ENCODE measurements around the gene RYR2. TPM values are rescaled to one million over a fixed set of nuclear protein-coding genes. Genes with fewer than 3 reads are reported as not detected.
"Not testable (repeated sequence)": the region's sequence is repeated elsewhere in the genome, so short reads cannot be mapped to it uniquely, and the experiment has no call there.

The RYR2 gene
- total and polyA plus RNA-seq, 2 donors: 7.2 to 16.8 TPM

GRCh38 chr1:237261198-237261597, 219.2 kb downstream of the RYR2 start:
- no peaks in the 10 kb centered on the region for H3K4me1 ChIP-seq (ENCODE audit: insufficient read depth)
- 64% methylated on average over 4 of the region's 4 CpGs for WGBS
- H3K36me3 ChIP-seq (ENCODE audit: insufficient read depth): no peaks in the 10 kb centered on the region
- no peak overlapping the region for H3K4me3 ChIP-seq (ENCODE audit: low read depth, low read length)
- no peak for DNase-seq (ENCODE audit: extremely low spot score)
- no peak overlapping the region for H3K27ac ChIP-seq (ENCODE audit: low read depth)

- H3K4me1 ChIP-seq (ENCODE audit: insufficient read depth): no peaks in the 10 kb centered on the region
- H3K27ac ChIP-seq (ENCODE audit: low read depth): no peak overlapping the region
- DNase-seq (ENCODE audit: extremely low spot score): no peak
- H3K36me3 ChIP-seq (ENCODE audit: insufficient read depth): no peaks in the 10 kb centered on the region
- WGBS: 91% methylated on average over 2 of the region's 2 CpGs
- no peak overlapping the region for H3K4me3 ChIP-seq (ENCODE audit: low read depth, low read length)
Observed at GRCh38 chr1:237267743-237268142, 225.8 kb downstream of the RYR2 start.

GRCh38 chr1:237269938-237270337, 228.0 kb downstream of the RYR2 start:
- Histone ChIP-seq H3K4me3 (ENCODE audit: low read depth, low read length) (no peak overlapping the region), H3K4me1 (ENCODE audit: insufficient read depth) (no peaks in the 10 kb centered on the region), H3K36me3 (ENCODE audit: insufficient read depth) (no peaks in the 10 kb centered on the region), H3K27ac (ENCODE audit: low read depth) (no peak overlapping the region)
- whole genome bisulfite sequencing: 78% methylated on average over 4 of the region's 4 CpGs
- no peak for DNase-seq (ENCODE audit: extremely low spot score)

GRCh38 chr1:237270353-237270752, 228.4 kb downstream of the RYR2 start:
- H3K36me3 ChIP-seq (ENCODE audit: insufficient read depth): no peaks in the 10 kb centered on the region
- no peak for DNase-seq (ENCODE audit: extremely low spot score)
- 57% methylated on average over 3 of the region's 3 CpGs for WGBS

GRCh38 chr1:237277994-237278393, 236.0 kb downstream of the RYR2 start:
- DNase-seq (ENCODE audit: extremely low spot score); H3K4me1 ChIP-seq (ENCODE audit: insufficient read depth); H3K4me3 ChIP-seq (ENCODE audit: low read depth, low read length); H3K27ac ChIP-seq (ENCODE audit: low read depth); H3K36me3 ChIP-seq (ENCODE audit: insufficient read depth): not testable (repeated sequence)
- WGBS: 85% methylated on average over 3 of the region's 3 CpGs

More at GRCh38 chr1:237270353-237270752, 228.4 kb downstream of the RYR2 start:
- Histone ChIP-seq H3K4me3 (ENCODE audit: low read depth, low read length) (no peak overlapping the region), H3K4me1 (ENCODE audit: insufficient read depth) (no peaks in the 10 kb centered on the region), H3K27ac (ENCODE audit: low read depth) (no peak overlapping the region)

- no peak for DNase-seq (ENCODE audit: extremely low spot score)
- no peak overlapping the region for H3K4me3 ChIP-seq (ENCODE audit: low read depth, low read length)
- H3K27ac ChIP-seq (ENCODE audit: low read depth): no peak overlapping the region
- H3K4me1 ChIP-seq (ENCODE audit: insufficient read depth): no peaks in the 10 kb centered on the region
- 61% methylated on average over 1 of the region's 1 CpG for WGBS
- no peaks in the 10 kb centered on the region for H3K36me3 ChIP-seq (ENCODE audit: insufficient read depth)
Observed at GRCh38 chr1:237279629-237280028, 237.6 kb downstream of the RYR2 start.

- Histone ChIP-seq H3K36me3 (ENCODE audit: insufficient read depth) (no peaks in the 10 kb centered on the region), H3K4me1 (ENCODE audit: insufficient read depth) (no peaks in the 10 kb centered on the region), H3K27ac (ENCODE audit: low read depth) (no peak overlapping the region), H3K4me3 (ENCODE audit: low read depth, low read length) (no peak overlapping the region)
- DNase-seq (ENCODE audit: extremely low spot score): no peak
- WGBS: 83% methylated on average over 2 of the region's 2 CpGs
Observed at GRCh38 chr1:237281481-237281880, 239.5 kb downstream of the RYR2 start.

GRCh38 chr1:237282208-237282783, 240.3 kb downstream of the RYR2 start:
- Histone ChIP-seq H3K4me3 (ENCODE audit: low read depth, low read length) (no peak overlapping the region), H3K36me3 (ENCODE audit: insufficient read depth) (no peaks in the 10 kb centered on the region), H3K4me1 (ENCODE audit: insufficient read depth) (no peaks in the 10 kb centered on the region), H3K27ac (ENCODE audit: low read depth) (no peak overlapping the region)
- WGBS: 44% methylated on average over 3 of the region's 3 CpGs
- DNase-seq (ENCODE audit: extremely low spot score): no peak

- 77% methylated on average over 6 of the region's 6 CpGs for WGBS
- no peak overlapping the region for H3K4me3 ChIP-seq (ENCODE audit: low read depth, low read length)
- no peak for DNase-seq (ENCODE audit: extremely low spot score)
Observed at GRCh38 chr1:237287876-237288521, 246.0 kb downstream of the RYR2 start.

GRCh38 chr1:237293804-237294203, 251.8 kb downstream of the RYR2 start:
- WGBS: 91% methylated on average over 2 of the region's 2 CpGs
- Histone ChIP-seq H3K4me1 (ENCODE audit: insufficient read depth) (no peaks in the 10 kb centered on the region), H3K4me3 (ENCODE audit: low read depth, low read length) (no peak overlapping the region), H3K27ac (ENCODE audit: low read depth) (no peak overlapping the region), H3K36me3 (ENCODE audit: insufficient read depth) (no peaks in the 10 kb centered on the region)
- no peak for DNase-seq (ENCODE audit: extremely low spot score)

More at GRCh38 chr1:237287876-237288521, 246.0 kb downstream of the RYR2 start:
- H3K4me1 ChIP-seq (ENCODE audit: insufficient read depth): no peaks in the 10 kb centered on the region
- H3K27ac ChIP-seq (ENCODE audit: low read depth): no peak overlapping the region
- H3K36me3 ChIP-seq (ENCODE audit: insufficient read depth): no peaks in the 10 kb centered on the region

- Histone ChIP-seq H3K4me1 (ENCODE audit: insufficient read depth) (no peaks in the 10 kb centered on the region), H3K4me3 (ENCODE audit: low read depth, low read length) (no peak overlapping the region), H3K27ac (ENCODE audit: low read depth) (no peak overlapping the region), H3K36me3 (ENCODE audit: insufficient read depth) (no peaks in the 10 kb centered on the region)
- DNase-seq (ENCODE audit: extremely low spot score): no peak
- 79% methylated on average over 4 of the region's 4 CpGs for WGBS
Observed at GRCh38 chr1:237296861-237297260, 254.9 kb downstream of the RYR2 start.

- no peak for DNase-seq (ENCODE audit: extremely low spot score)
- 77% methylated on average over 7 of the region's 7 CpGs for WGBS
- Histone ChIP-seq H3K4me3 (ENCODE audit: low read depth, low read length) (no peak overlapping the region), H3K4me1 (ENCODE audit: insufficient read depth) (no peaks in the 10 kb centered on the region), H3K36me3 (ENCODE audit: insufficient read depth) (no peaks in the 10 kb centered on the region), H3K27ac (ENCODE audit: low read depth) (no peak overlapping the region)
Observed at GRCh38 chr1:237300642-237301041, 258.7 kb downstream of the RYR2 start.

GRCh38 chr1:237303929-237304328, 261.9 kb downstream of the RYR2 start:
- no peak overlapping the region for H3K4me3 ChIP-seq (ENCODE audit: low read depth, low read length)
- no peaks in the 10 kb centered on the region for H3K4me1 ChIP-seq (ENCODE audit: insufficient read depth)
- 20% methylated on average over 1 of the region's 1 CpG for WGBS
- no peaks in the 10 kb centered on the region for H3K36me3 ChIP-seq (ENCODE audit: insufficient read depth)
- no peak for DNase-seq (ENCODE audit: extremely low spot score)
- no peak overlapping the region for H3K27ac ChIP-seq (ENCODE audit: low read depth)

GRCh38 chr1:237306726-237307125, 264.7 kb downstream of the RYR2 start:
- WGBS: 76% methylated on average over 8 of the region's 8 CpGs
- Histone ChIP-seq H3K27ac (ENCODE audit: low read depth) (no peak overlapping the region), H3K4me1 (ENCODE audit: insufficient read depth) (no peaks in the 10 kb centered on the region), H3K4me3 (ENCODE audit: low read depth, low read length) (no peak overlapping the region), H3K36me3 (ENCODE audit: insufficient read depth) (no peaks in the 10 kb centered on the region)
- DNase-seq (ENCODE audit: extremely low spot score): no peak
